Heart right ventricle (tissue), 16 donors: ENCODE data around the gene GPR157. TPM values are rescaled to one million over a fixed set of nuclear protein-coding genes. Genes with fewer than 3 reads are reported as not detected.

Experiments
- ATAC-seq, 8 donors: fragments of 200-7000 bp; cut with Tn5 transposase; one replicate each; pipeline ENCODE4 v1.9.1; 2020; ENCODE audit warnings: mild to moderate bottlenecking in 8 of 8, moderate library complexity in 8 of 8, moderate number of reproducible peaks in 1 of 8
- DNase-seq, 2 donors: peaks; one replicate each; pipeline ENCODE4 v3.0.0-alpha.2; 2020
- H3K27ac ChIP-seq, 10 donors: fragments of 200-600 bp; sonication (generic) in 2 of 10; one replicate each; pipeline versions ENCODE4 v1.5.0 to v1.8.0; 2020 to 2022; ENCODE audit warnings: mild to moderate bottlenecking in 3 of 10
- H3K27me3 ChIP-seq, 7 donors: fragments of 200-600 bp; one replicate each; pipeline ENCODE4 v1.8.0; 2021 to 2022; ENCODE audit warnings: mild to moderate bottlenecking in 2 of 7
- H3K36me3 ChIP-seq, 9 donors: fragments of 200-600 bp; sonication (generic) in 1 of 9; one replicate each; pipeline versions ENCODE4 v1.5.0 to v1.8.0; 2020 to 2022; ENCODE audit warnings: mild to moderate bottlenecking in 2 of 9
- H3K4me1 ChIP-seq, 9 donors: fragments of 200-600 bp; sonication (generic) in 1 of 9; one replicate each; pipeline versions ENCODE4 v1.5.0 to v1.8.0; 2020 to 2022; ENCODE audit warnings: mild to moderate bottlenecking in 4 of 9
- H3K4me3 ChIP-seq, 10 donors: fragments of 200-600 bp; sonication (generic) in 2 of 10; one replicate each; pipeline versions ENCODE4 v1.5.0 to v1.8.0; 2020 to 2022; ENCODE audit warnings: mild to moderate bottlenecking in 7 of 10, moderate library complexity in 2 of 10
- H3K9me3 ChIP-seq, 11 donors: fragments of 200-600 bp in 10 of 11; sonication (generic) in 2 of 11; one replicate each; pipeline versions ENCODE4 v1.5.0 to v1.8.0; 2013 to 2022; ENCODE audit warnings: mild to moderate bottlenecking in 2 of 11, control low read depth in 1 of 11, moderate library complexity in 1 of 11
- CTCF ChIP-seq, 9 donors: fragments of 200-600 bp; sonication (generic) in 2 of 9; IDR thresholded peaks; one replicate each; pipeline versions ENCODE4 v1.5.0 to v1.8.0; 2021 to 2022; ENCODE audit warnings: antibody characterized with exemption in 9 of 9, mild to moderate bottlenecking in 5 of 9, moderate library complexity in 1 of 9
- WGBS, 2 donors: extraction: QIAGEN DNeasy Blood & Tissue Kit; methylation state at CpG; one replicate each; pipeline ENCODE4 v1.1.7; 2013; ENCODE audit warnings: inconsistent platforms in 1 of 2; 5-methylcytosine and 5-hydroxymethylcytosine counted together
- intact Hi-C, 10 donors: fragments of 100-400 bp; cut with DNase I; formaldehyde crosslinking; loops; one replicate each; pipeline versions ENCODE4 v1.11.1 to v1.14.2; 2022
- long read RNA-seq, 3 donors: library from polyadenylated mRNA; unstranded; transcript quantifications; one replicate each; pipeline ENCODE4 v2.0.0, GENCODE V29; 2020 to 2021
- polyA plus RNA-seq, 2 donors: library from polyadenylated mRNA; stranded (reverse); fragments of 200-250 nt; gene quantifications; one replicate each; pipeline ENCODE4 v1.2.3, GENCODE V29; 2013
- total RNA-seq, 10 donors: library from RNA; stranded (reverse); fragmentation: NEBNext Ultra II Directional in 3 of 10; extraction: Animal tissue kit (Norgen Biotek cat#: 25700) in 3 of 10; gene quantifications; one replicate each; pipeline versions ENCODE4 v1.2.1 to v1.2.4, GENCODE V29; 2021 to 2023
- donor health status: Arrhythmogenic right ventricular cardiomyopathy.
- donor health status: ischemic (EF 13 %, LVEDD 7.1; RV severe dilation, severe dysfunction).
- donor health status: healthy with polysubstance abuse.
- donor health status: DM: no; HTN: yes; CAD: no.
- donor health status: DM: no; HTN: no; CAD: no.
- donor health status: ischemic (EF 25% LVEDD 6.9; RV normal size, moderate dysfunction).
- donor health status: ischemic (EF 25% LVEDD 5.7; RV mildly dilated, moderate dysfunction).
- donor health status: healthy.
- donor health status: DM: yes; HTN: yes; CAD: no.
- donor health status: Ischemic cardiomyopathy.
- donor health status: ischemic (EF 35%, LVEDD 5.7; RV mildly dilated, moderate dysfunction).
- donor health status: nonischemic (EF 11% LVEDD 7.7; RV severe dilation, severe dysfunction).
- donor health status: DM: yes; HTN: yes; CAD: no.
- donor health status: PGD.
- donor health status: ischemic (EF 29% LVEDD 5.4; RV normal size, mild dysfunction).
- donor health status: nonischemic (EF 23%, LVEDD 6.1; RV moderate dilation, normal function).

Gene GPR157
- total RNA-seq (10 to 100 TPM; 24.4 to 69.1 (median 40.9) TPM), polyA plus RNA-seq (1 to 10 TPM; 5.1 to 9.3 TPM)
- long read RNA-seq, donor 1, partial matches to known transcripts, result 0 of 14 reads
- long read RNA-seq, donor 1, other reads (novel, unspliced or antisense), result 14 of 14 reads
- long read RNA-seq, donor 2, full-length matches to known transcripts, result 1 of 26 reads
- long read RNA-seq, donor 2, partial matches to known transcripts, result 4 of 26 reads
- long read RNA-seq, donor 2, other reads (novel, unspliced or antisense), result 21 of 26 reads
- long read RNA-seq, donor 3, partial matches to known transcripts, result 5 of 14 reads
- long read RNA-seq, donor 3, other reads (novel, unspliced or antisense), result 9 of 14 reads

- Histone ChIP-seq H3K36me3 (no peaks in the 10 kb centered on the region), H3K27me3 (no peaks in the 10 kb centered on the region), H3K27ac (peak within 1 kb of the TSS; percentile 84 to 95 (median 90)), H3K9me3 (no peaks in the 10 kb centered on the region), H3K4me3 (peak within 1 kb of the TSS; percentile 61 to 79 (median 72)), H3K4me1 (peaks cover 0 to 40% (median 34%) of the 10 kb centered on the region in 9 donors)
- DNase-seq, result peak; percentile 89 to 94
- intact Hi-C loops, result no loop called here
- peak in 4 of 9 donors; percentile 18 to 38 (median 28) for TF ChIP-seq CTCF (IDR thresholded peaks at IDR 0.05)
- peak; percentile 91 to 97 (median 94) for ATAC-seq
- WGBS, 2 donors, result 2% methylated on average over 62 to 88 of the region's 92 CpGs
Observed at GRCh38 chr1:9128520-9129265, at the start of gene GPR157. TSS of gene GPR157 (minus strand) at chr1:9129102. CDS start at chr1:9129027, 75 bp downstream.

GRCh38 chr1:9174762-9175161, 45.9 kb upstream of the GPR157 start:
- 95 to 96% methylated on average over 10 of the region's 10 CpGs for WGBS, 2 donors
- peaks cover 0 to 48% (median 0%) of the 10 kb centered on the region in 9 donors for H3K36me3 ChIP-seq
- DNase-seq (no peak), ATAC-seq (no peak)
- peak overlapping the region in 1 of 10 donors; percentile 72 for H3K27ac ChIP-seq
- H3K27me3 ChIP-seq, result no peaks in the 10 kb centered on the region
- no peak overlapping the region for H3K4me3 ChIP-seq
- no peak for TF ChIP-seq CTCF (IDR thresholded peaks at IDR 0.05)
- intact Hi-C loops, result no loop called here
- peaks cover 0 to 14% (median 0%) of the 10 kb centered on the region in 9 donors for H3K4me1 ChIP-seq
- no peaks in the 10 kb centered on the region for H3K9me3 ChIP-seq

GRCh38 chr1:9174243-9174642, 45.3 kb upstream of the GPR157 start:
- Histone ChIP-seq H3K9me3 (no peaks in the 10 kb centered on the region), H3K27me3 (no peaks in the 10 kb centered on the region), H3K36me3 (peaks cover 0 to 45% (median 0%) of the 10 kb centered on the region in 9 donors), H3K4me1 (peaks cover 0 to 13% (median 0%) of the 10 kb centered on the region in 9 donors), H3K27ac (peak overlapping the region in 1 of 10 donors; percentile 72), H3K4me3 (no peak overlapping the region)
- DNase-seq (no peak), ATAC-seq (no peak)
- TF ChIP-seq CTCF (IDR thresholded peaks at IDR 0.05), result no peak
- intact Hi-C loops, result no loop called here
- WGBS, 2 donors, result 73 to 77% methylated on average over 4 of the region's 4 CpGs

- Histone ChIP-seq H3K4me3 (no peak overlapping the region), H3K27ac (no peak overlapping the region), H3K9me3 (no peaks in the 10 kb centered on the region), H3K4me1 (peaks cover 0 to 18% (median 0%) of the 10 kb centered on the region in 9 donors), H3K27me3 (no peaks in the 10 kb centered on the region), H3K36me3 (peaks cover 0 to 25% (median 0%) of the 10 kb centered on the region in 9 donors)
- WGBS, 2 donors, result 95 to 97% methylated on average over 10 of the region's 10 CpGs
- peak in 1 of 8 donors; percentile 10 for ATAC-seq
- intact Hi-C loops, result no loop called here
- TF ChIP-seq CTCF (IDR thresholded peaks at IDR 0.05), result no peak
- no peak for DNase-seq
Observed at GRCh38 chr1:9169601-9170137, 40.8 kb upstream of the GPR157 start.
